ENCODE measurements around the gene FOS. TPM values are rescaled to one million over a fixed set of nuclear protein-coding genes. Genes with fewer than 3 reads are reported as not detected.
A peak's percentile ranks its signal among the peaks of the same experiment; 100 is the strongest.

Gene FOS
- total RNA-seq, 1 experiment from 2014 or later = 149 TPM

DNA sequence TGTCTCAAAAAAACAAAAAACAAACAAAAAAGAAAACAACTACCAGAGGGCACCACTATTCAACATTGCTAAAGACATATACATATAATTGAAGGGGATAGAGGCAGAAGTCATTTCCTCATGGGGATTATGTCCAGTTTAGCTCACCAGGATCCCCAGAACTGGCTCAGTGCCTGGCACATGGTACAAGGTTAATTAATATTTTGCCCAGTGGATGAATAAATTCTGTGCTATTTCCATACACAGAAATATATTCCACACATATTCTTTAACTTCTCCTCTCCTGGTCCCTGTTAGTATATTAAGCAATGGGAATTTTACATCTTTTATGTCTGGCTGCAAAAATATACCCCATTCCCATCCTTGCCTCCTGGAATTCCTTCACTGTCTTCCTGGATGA, 6.7 kb downstream of the FOS start:
- Mint-ChIP-seq H3K27ac (ENCODE audit: unreplicated experiment) (no peak overlapping the region), H3K9me3 (ENCODE audit: low read depth, unreplicated experiment) (no peaks in the 10 kb centered on the region)

DNA sequence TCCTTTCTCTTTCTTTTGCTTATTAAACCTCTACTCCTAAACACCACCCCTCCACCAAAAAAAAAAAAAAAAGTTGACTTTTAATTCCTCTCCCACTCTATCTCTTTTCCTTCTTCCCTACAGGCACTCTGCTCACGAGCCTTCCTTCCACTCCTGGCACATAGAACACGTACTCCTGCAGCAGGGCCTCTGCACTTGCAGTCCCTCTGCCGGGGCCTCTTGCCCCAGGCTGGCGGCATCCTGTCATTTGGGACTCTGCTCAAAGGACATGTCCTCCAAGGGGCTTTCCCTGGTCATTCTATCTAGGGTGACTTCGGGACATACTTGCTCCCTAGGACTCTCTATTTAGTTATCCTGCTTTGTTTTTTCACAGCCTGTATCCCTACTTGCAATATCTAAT, 7.7 kb downstream of the FOS start:
- intact Hi-C loops (cut with micrococcal nuclease; ENCODE audit: unreplicated experiment) = no loop called here
- CTCF ChIA-PET = no interaction called here
- peaks cover 29% of the 10 kb centered on the region for H3K36me3 Mint-ChIP-seq (ENCODE audit: insufficient read depth, unreplicated experiment)
- H3K4me1 Mint-ChIP-seq (ENCODE audit: low read depth, unreplicated experiment) = peaks cover 29% of the 10 kb centered on the region
- H3K9me3 Mint-ChIP-seq (ENCODE audit: low read depth, unreplicated experiment) = no peaks in the 10 kb centered on the region
- TF ChIP-seq, protein P1, sequence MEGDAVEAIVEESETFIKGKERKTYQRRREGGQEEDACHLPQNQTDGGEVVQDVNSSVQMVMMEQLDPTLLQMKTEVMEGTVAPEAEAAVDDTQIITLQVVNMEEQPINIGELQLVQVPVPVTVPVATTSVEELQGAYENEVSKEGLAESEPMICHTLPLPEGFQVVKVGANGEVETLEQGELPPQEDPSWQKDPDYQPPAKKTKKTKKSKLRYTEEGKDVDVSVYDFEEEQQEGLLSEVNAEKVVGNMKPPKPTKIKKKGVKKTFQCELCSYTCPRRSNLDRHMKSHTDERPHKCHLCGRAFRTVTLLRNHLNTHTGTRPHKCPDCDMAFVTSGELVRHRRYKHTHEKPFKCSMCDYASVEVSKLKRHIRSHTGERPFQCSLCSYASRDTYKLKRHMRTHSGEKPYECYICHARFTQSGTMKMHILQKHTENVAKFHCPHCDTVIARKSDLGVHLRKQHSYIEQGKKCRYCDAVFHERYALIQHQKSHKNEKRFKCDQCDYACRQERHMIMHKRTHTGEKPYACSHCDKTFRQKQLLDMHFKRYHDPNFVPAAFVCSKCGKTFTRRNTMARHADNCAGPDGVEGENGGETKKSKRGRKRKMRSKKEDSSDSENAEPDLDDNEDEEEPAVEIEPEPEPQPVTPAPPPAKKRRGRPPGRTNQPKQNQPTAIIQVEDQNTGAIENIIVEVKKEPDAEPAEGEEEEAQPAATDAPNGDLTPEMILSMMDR (IDR thresholded peaks at IDR 0.05; ENCODE audit: unreplicated experiment) = no peak
- H3K27me3 Mint-ChIP-seq (ENCODE audit: unreplicated experiment) = no peaks in the 10 kb centered on the region
- H3K27ac Mint-ChIP-seq (ENCODE audit: unreplicated experiment) = no peak overlapping the region
- H3K4me3 Mint-ChIP-seq (ENCODE audit: low read depth, unreplicated experiment) = no peak overlapping the region
- no TSS peak for BruUV-seq (replicated peaks)
- DNase-seq = no peak

More for the DNA sequence above, 6.7 kb downstream of the FOS start:
- no peaks in the 10 kb centered on the region for H3K27me3 Mint-ChIP-seq (ENCODE audit: unreplicated experiment)
- peaks cover 39% of the 10 kb centered on the region for H3K36me3 Mint-ChIP-seq (ENCODE audit: insufficient read depth, unreplicated experiment)
- TF ChIP-seq, protein P1 (IDR thresholded peaks at IDR 0.05; ENCODE audit: unreplicated experiment) = no peak
- CTCF ChIA-PET = interaction anchor here (3.0 kb wide), 1 partner anchor 9 kb away, joined by 10 read pairs; no protein-coding TSS in a partner anchor
- no peak overlapping the region for H3K4me3 Mint-ChIP-seq (ENCODE audit: low read depth, unreplicated experiment)
- DNase-seq = no peak
- intact Hi-C loops (cut with micrococcal nuclease; ENCODE audit: unreplicated experiment) = no loop called here
- BruUV-seq (replicated peaks) = no TSS peak
- H3K4me1 Mint-ChIP-seq (ENCODE audit: low read depth, unreplicated experiment) = peaks cover 35% of the 10 kb centered on the region

DNA sequence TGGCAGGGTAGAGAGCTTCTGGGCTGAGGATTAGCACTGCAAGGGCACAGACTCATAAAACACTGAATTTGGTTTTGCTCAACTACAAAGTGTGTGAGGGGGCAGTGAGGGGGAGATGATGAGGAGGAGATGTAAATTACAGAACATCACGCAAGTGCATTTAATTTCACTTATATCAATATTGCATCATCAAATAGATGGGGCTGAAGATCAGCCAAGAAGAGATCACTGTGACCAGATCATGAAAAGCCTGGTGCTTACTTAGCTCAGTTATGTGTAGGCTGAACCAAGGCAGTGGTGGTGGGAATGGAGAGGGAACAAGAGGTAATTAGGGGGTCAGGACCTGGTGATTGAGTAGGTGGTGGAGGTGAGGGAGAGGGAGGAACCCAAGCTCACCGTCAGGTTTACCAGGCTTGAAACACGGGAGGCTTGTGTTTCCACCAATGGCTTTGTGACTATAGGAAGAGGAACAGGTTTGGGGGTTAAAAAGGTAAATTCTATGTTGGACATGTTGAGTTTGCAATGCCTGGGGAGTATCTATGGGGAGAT, 11.3 kb downstream of the FOS start:
- CTCF ChIA-PET = no interaction called here
- H3K36me3 Mint-ChIP-seq (ENCODE audit: insufficient read depth, unreplicated experiment) = peaks cover 22% of the 10 kb centered on the region
- H3K27me3 Mint-ChIP-seq (ENCODE audit: unreplicated experiment) = no peaks in the 10 kb centered on the region
- H3K4me1 Mint-ChIP-seq (ENCODE audit: low read depth, unreplicated experiment) = peaks cover 13% of the 10 kb centered on the region
- H3K9me3 Mint-ChIP-seq (ENCODE audit: low read depth, unreplicated experiment) = no peaks in the 10 kb centered on the region
- TF ChIP-seq, protein P1 (IDR thresholded peaks at IDR 0.05; ENCODE audit: unreplicated experiment) = no peak
- H3K4me3 Mint-ChIP-seq (ENCODE audit: low read depth, unreplicated experiment) = no peak overlapping the region
- DNase-seq = no peak
- BruUV-seq (replicated peaks) = no TSS peak
- H3K27ac Mint-ChIP-seq (ENCODE audit: unreplicated experiment) = peak overlapping the region; percentile 7
- intact Hi-C loops (cut with micrococcal nuclease; ENCODE audit: unreplicated experiment) = no loop called here

DNA sequence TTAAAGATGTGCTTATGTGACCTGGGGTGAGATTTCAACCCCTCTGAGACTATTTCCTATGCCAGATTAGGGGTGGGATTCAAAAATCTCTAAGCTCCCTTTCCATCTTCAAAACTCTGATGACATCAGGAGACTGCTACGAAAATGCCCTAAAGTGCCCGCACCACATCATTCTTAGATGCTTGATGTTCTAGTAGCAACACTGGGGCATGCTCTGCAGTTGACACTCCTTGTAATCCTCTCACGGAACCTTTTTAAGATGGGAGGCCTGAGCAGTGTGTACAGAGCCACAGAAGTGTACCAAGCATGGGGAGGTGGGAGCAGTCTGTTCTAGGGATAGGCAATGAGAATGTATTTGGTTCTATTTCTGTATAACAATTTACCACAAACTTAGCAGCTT, 12.2 kb downstream of the FOS start:
- CTCF ChIA-PET = interaction anchor here (0.6 kb wide), 1 partner anchor 1891 kb away, joined by 3 read pairs; the partner anchor contains the start of gene TMEM63C
- no peak overlapping the region for H3K4me3 Mint-ChIP-seq (ENCODE audit: low read depth, unreplicated experiment)
- peaks cover 16% of the 10 kb centered on the region for H3K4me1 Mint-ChIP-seq (ENCODE audit: low read depth, unreplicated experiment)
- no peaks in the 10 kb centered on the region for H3K9me3 Mint-ChIP-seq (ENCODE audit: low read depth, unreplicated experiment)
- H3K27me3 Mint-ChIP-seq (ENCODE audit: unreplicated experiment) = no peaks in the 10 kb centered on the region
- no TSS peak for BruUV-seq (replicated peaks)
- H3K36me3 Mint-ChIP-seq (ENCODE audit: insufficient read depth, unreplicated experiment) = peaks cover 26% of the 10 kb centered on the region
- no peak for DNase-seq
- intact Hi-C loops (cut with micrococcal nuclease; ENCODE audit: unreplicated experiment) = no loop called here
- H3K27ac Mint-ChIP-seq (ENCODE audit: unreplicated experiment) = no peak overlapping the region
- TF ChIP-seq, protein P1 (IDR thresholded peaks at IDR 0.05; ENCODE audit: unreplicated experiment) = no peak

Measured in Calu3 (cell line).